K562 (cell line): ENCODE results near the gene ZMIZ1. TPM values are rescaled to one million over a fixed set of nuclear protein-coding genes. Genes with fewer than 3 reads are reported as not detected.

Experiments
- ATAC-seq: fragments of 200-7000 bp; cut with Tn5 transposase; 3 replicates; pipeline ENCODE4 v1.9.1; 2020; ENCODE audit warnings: moderate library complexity
- BruUV-seq: library from RNA; stranded (reverse); fragments of 400-500 nt; replicated peaks from 2 replicates; lab custom pipeline; 2021; lab: Mats Ljungman, UMichigan
- CTCF ChIA-PET: fragments of 300-600 bp; formaldehyde crosslinking; extraction: SDS; loops from one replicate; lab custom pipeline; 2021; ENCODE audit warnings: low intra/inter-chr PET ratio; lab: Yijun Ruan, JAX
- POLR2A ChIA-PET: fragments of 300-600, 350-650 bp; sonication (Branson Sonifier 250); formaldehyde crosslinking; extraction: SDS; loops from one replicate; lab custom pipeline; 2021; ENCODE audit warnings: antibody characterized with exemption, inconsistent platforms; lab: Yijun Ruan, JAX
- DNase-seq, 4 experiments: peaks; one replicate each; pipeline versions ENCODE4 v3.0.0 to v3.0.0-alpha.2; 2011 to 2018; ENCODE audit warnings: low spot score in 3 of 4, mixed read lengths in 3 of 4; ENCODE audit errors: extremely low read depth in 1 of 4
- FAIRE-seq: peaks from 2 replicates; lab custom pipeline; 2011; peaks lifted over from hg19 to GRCh38; lab: Jason Lieb, UNC
- H2AFZ ChIP-seq: 2 replicates; pipeline ENCODE4 v1.6.0; 2011; ENCODE audit warnings: low read depth, low read length, control low read depth, inconsistent platforms
- H3K27ac ChIP-seq: fragments of 200-600 bp; 3 replicates; pipeline ENCODE4 v1.8.0; 2011; ENCODE audit warnings: low read depth, mild to moderate bottlenecking, control low read depth, inconsistent platforms, low read length, moderate library complexity, mixed read lengths; ENCODE audit errors: extremely low read depth
- H3K27me3 ChIP-seq, 2 experiments: fragments of 300-600 bp in 1 of 2; 2 replicates in 1 of 2; 3 replicates in 1 of 2; pipeline versions ENCODE4 v1.6.0 to v1.8.0; 2011; ENCODE audit warnings: inconsistent platforms in 2 of 2, low read length in 2 of 2, mild to moderate bottlenecking in 1 of 2, mixed read lengths in 1 of 2, moderate library complexity in 1 of 2; ENCODE audit not compliant: control insufficient read depth in 2 of 2, insufficient read depth in 2 of 2
- H3K36me3 ChIP-seq: fragments of 300-600 bp; 3 replicates; pipeline ENCODE4 v1.8.0; 2011; ENCODE audit warnings: mild to moderate bottlenecking, low read length, inconsistent platforms; ENCODE audit not compliant: control insufficient read depth, insufficient read depth
- H3K4me1 ChIP-seq, 2 experiments: fragments of 200-600 bp in 1 of 2; replicated peaks in 1 of 2; 2 replicates in 1 of 2; 3 replicates in 1 of 2; pipeline versions ENCODE4 v1.5.1 to v1.8.0; 2011; ENCODE audit warnings: inconsistent platforms in 2 of 2, low read length in 2 of 2, mild to moderate bottlenecking in 1 of 2, mixed read lengths in 1 of 2, moderate library complexity in 1 of 2; ENCODE audit not compliant: control insufficient read depth in 2 of 2, insufficient read depth in 2 of 2
- H3K4me2 ChIP-seq: 2 replicates; pipeline ENCODE4 v1.6.1; 2011; ENCODE audit warnings: low read length, control low read depth, inconsistent platforms, mixed read lengths; ENCODE audit not compliant: insufficient read depth
- H3K4me3 ChIP-seq: fragments of 200-600 bp; sonication (generic), shearing (Covaris generic); 2 replicates; pipeline ENCODE4 v1.5.1; 2016; ENCODE audit warnings: control low read depth, inconsistent platforms
- H3K79me2 ChIP-seq: fragments of 200-600 bp; 3 replicates; pipeline ENCODE4 v1.8.0; 2011; ENCODE audit warnings: low read length, inconsistent platforms; ENCODE audit not compliant: control insufficient read depth, insufficient read depth
- H3K9ac ChIP-seq, 2 experiments: 2 replicates each; pipeline versions ENCODE4 v1.6.0 to v1.6.1; 2011; ENCODE audit warnings: low read depth in 2 of 2, low read length in 2 of 2, control low read depth in 1 of 2, inconsistent platforms in 1 of 2, mild to moderate bottlenecking in 1 of 2, mixed read lengths in 1 of 2; ENCODE audit not compliant: insufficient read depth in 1 of 2
- H3K9me1 ChIP-seq: one replicate; pipeline ENCODE4 v1.6.0; 2011; ENCODE audit warnings: inconsistent platforms, mild to moderate bottlenecking, low read length, moderate library complexity; ENCODE audit not compliant: control insufficient read depth, insufficient read depth
- H3K9me3 ChIP-seq: replicated peaks from 2 replicates; pipeline ENCODE4 v1.5.1; 2011; ENCODE audit warnings: low read depth, low read length, inconsistent platforms; ENCODE audit not compliant: control insufficient read depth, insufficient read depth
- H4K20me1 ChIP-seq: replicated peaks from 2 replicates; pipeline ENCODE4 v1.6.1; 2011; ENCODE audit warnings: low read length, inconsistent platforms, mixed read lengths; ENCODE audit not compliant: control insufficient read depth, insufficient read depth
- CGGBP1 ChIP-seq: fragments of 250-450 bp; sonication (Bioruptor Pico); IDR thresholded peaks from 2 replicates; pipeline ENCODE4 v1.9.0; 2021; ENCODE audit warnings: mild to moderate bottlenecking
- FIP1L1 ChIP-seq: fragments of 200-400 bp; formaldehyde crosslinking; IDR thresholded peaks from 2 replicates; pipeline ENCODE4 v1.6.1; 2018; ENCODE audit warnings: mild to moderate bottlenecking, low read depth, low read length; ENCODE audit not compliant: poor library complexity, severe bottlenecking
- NR2C2 ChIP-seq, 2 experiments: fragments of 200-800 bp in 1 of 2; sonication (Bioruptor generic) in 1 of 2; sonication (generic) in 1 of 2; formaldehyde crosslinking in 1 of 2; IDR thresholded peaks; 2 replicates each; pipeline versions ENCODE4 v1.6.1 to v1.8.0; 2016 to 2022; ENCODE audit warnings: mild to moderate bottlenecking in 1 of 2, missing compliant biosample characterization in 1 of 2, missing genetic modification characterization in 1 of 2, missing genetic modification reagents in 1 of 2
- RBFOX2 ChIP-seq: fragments of 200-400 bp; formaldehyde crosslinking; IDR thresholded peaks from 2 replicates; pipeline ENCODE4 v1.6.1; 2017; ENCODE audit warnings: low read depth, mild to moderate bottlenecking, low read length, moderate library complexity
- TFAP4 ChIP-seq: sonication (generic); formaldehyde crosslinking; IDR thresholded peaks from 2 replicates; pipeline ENCODE4 v1.8.0; 2022; ENCODE audit warnings: missing genetic modification reagents, mild to moderate bottlenecking, moderate library complexity, borderline replicate concordance
- ZNF274 ChIP-seq: IDR thresholded peaks from 2 replicates; pipeline ENCODE4 v1.6.1; 2011; ENCODE audit warnings: low read depth, mild to moderate bottlenecking, low read length, moderate library complexity, borderline replicate concordance
- ZNF592 ChIP-seq: fragments of 450-650 bp; IDR thresholded peaks from 2 replicates; pipeline ENCODE4 v1.6.1; 2017; ENCODE audit warnings: antibody characterized with exemption, mild to moderate bottlenecking
- ZNF740 ChIP-seq, 3 experiments: fragments of 200-800 bp in 1 of 3; sonication (Bioruptor generic) in 1 of 3; sonication (generic) in 1 of 3; formaldehyde crosslinking in 1 of 3; IDR thresholded peaks; 2 replicates each; pipeline versions ENCODE4 v1.6.1 to v1.8.0; 2016 to 2022; ENCODE audit warnings: mild to moderate bottlenecking in 2 of 3, missing compliant biosample characterization in 2 of 3, missing genetic modification characterization in 2 of 3, missing genetic modification reagents in 1 of 3
- WGBS: fragments of 100-300 bp; shearing (Covaris generic); methylation state at CpG from one replicate; pipeline ENCODE4 v1.1.6; 2016; ENCODE audit warnings: low coverage, mixed read lengths; ENCODE audit not compliant: insufficient coverage; ENCODE audit errors: missing lambda C conversion rate; 5-methylcytosine and 5-hydroxymethylcytosine counted together
- in situ Hi-C: fragments of 300-500 bp; cut with MboI; formaldehyde crosslinking; loops from 4 replicates; pipeline ENCODE4 v1.15.0; 2018; ENCODE audit warnings: inconsistent platforms, mixed read lengths
- intact Hi-C: fragments of 100-400 bp; cut with micrococcal nuclease; formaldehyde crosslinking; loops from 2 replicates; pipeline ENCODE4 v1.14.2; 2022
- polyA plus RNA-seq, 8 experiments: library from polyadenylated mRNA; depleted of rRNA in 4 of 8; stranded (reverse) in 5 of 8; unstranded in 3 of 8; fragments of >200 nt; fragmentation: Nextera tagmentation in 2 of 8; fragmentation: Illumina TruSeq in 1 of 8; extraction: Ambion mirVana in 2 of 8; extraction: Trizol in 1 of 8; gene quantifications; 2 replicates each; pipeline versions ENCODE4 v1.2.1 to v1.2.3, GENCODE V29; 2011 to 2014; ENCODE audit warnings: inconsistent platforms in 1 of 8, missing spikeins in 1 of 8
- total RNA-seq, 7 experiments: library from RNA; depleted of rRNA in 6 of 7; stranded (reverse); fragments of >200 nt in 6 of 7; fragmentation: Illumina TruSeq in 2 of 7; extraction: Trizol in 2 of 7; gene quantifications; 2 replicates each; pipeline versions ENCODE4 v1.2.1 to v1.2.3, GENCODE V29; 2011 to 2021; ENCODE audit warnings: low replicate concordance in 1 of 7

The ZMIZ1 gene
- total and polyA plus RNA-seq, 9 of the 15 experiments (the other 6 are each of a cell fraction or from before 2014, with no cell fraction given): 1.0 to 37.3 (median 4.3) TPM

- WGBS: 76% methylated on average over 4 of the region's 6 CpGs
- in situ Hi-C loops (no loop called here), intact Hi-C loops (no loop called here)
- POLR2A ChIA-PET: interaction anchor here (0.5 to 2.7 kb wide), 9 partner anchors 9 to 1302 kb away, joined by 3 to 9 read pairs (median 6); partner anchors contain the start of gene ZCCHC24
- FAIRE-seq: no peak
- no TSS peak for BruUV-seq
- TF ChIP-seq ZNF274: no peak
- TF ChIP-seq ZNF592: no peak
- TF ChIP-seq NR2C2 (CRISPR knock-in tag; IDR thresholded peaks at IDR 0.05): 0 out of 2 replicates have a peak, but pooled peaks have one; percentile 32
- TF ChIP-seq NR2C2 (tag; IDR thresholded peaks at IDR 0.05): no peak
- TF ChIP-seq RBFOX2: peak; percentile 62; the same call in 1 of the 2 replicates
- no peak for TF ChIP-seq CGGBP1 (CRISPR knock-in tag)
- TF ChIP-seq TFAP4 (CRISPR knock-in tag): peak; percentile 3; the same call in 1 of the 2 replicates
- TF ChIP-seq ZNF740 (CRISPR knock-in tag; IDR thresholded peaks at IDR 0.05): 0 out of 2 replicates have a peak, but pooled peaks have one; percentile 45
- TF ChIP-seq ZNF740 (tag; IDR thresholded peaks at IDR 0.05): no peak
- TF ChIP-seq FIP1L1: no peak
- no peak overlapping the region for H2AFZ ChIP-seq
- H3K9me3 ChIP-seq: no peaks in the 10 kb centered on the region
- peaks cover 25% of the 10 kb centered on the region for H4K20me1 ChIP-seq
- peaks cover 39% of the 10 kb centered on the region for H3K79me2 ChIP-seq
- peak overlapping the region; percentile 88 for H3K4me3 ChIP-seq
- peaks cover 59% of the 10 kb centered on the region for H3K36me3 ChIP-seq
- peak overlapping the region; percentile 88 for H3K4me2 ChIP-seq
- H3K27ac ChIP-seq: peak overlapping the region; percentile 96; the same call in 2 of the 3 replicates
- peak in 1 of 4 experiments; percentile 3 for DNase-seq
- no peak for ATAC-seq
- CTCF ChIA-PET: no interaction called here
- H3K27me3 ChIP-seq: no peaks in the 10 kb centered on the region
- peaks cover 25 to 50% of the 10 kb centered on the region in 2 experiments for H3K4me1 ChIP-seq
- H3K9me1 ChIP-seq: peaks cover 21% of the 10 kb centered on the region
- H3K9ac ChIP-seq: peak overlapping the region; percentile 95 to 99
Measured at GRCh38 chr10:79349072-79349491, 280.3 kb downstream of the ZMIZ1 start.
